ENCODE measurements around the gene GRB10. TPM values are rescaled to one million over a fixed set of nuclear protein-coding genes. Genes with fewer than 3 reads are reported as not detected.

The GRB10 gene
- total and polyA plus RNA-seq, 4 donors, result 10.7 to 53.1 (median 17.5) TPM

GRCh38 chr7:50610521-50611277 lies 172.0 kb downstream of the GRB10 start:
- Histone ChIP-seq H3K36me3 (ENCODE audit: control insufficient read depth in 4 of 4, insufficient read depth in 3 of 4, low read depth in 1 of 4, low read length in 3 of 4) (peaks cover 0 to 43% (median 25%) of the 10 kb centered on the region in 4 donors), H3K27me3 (ENCODE audit: control insufficient read depth in 4 of 4, insufficient read depth in 4 of 4, low read length in 3 of 4) (no peaks in the 10 kb centered on the region), H3K4me1 (ENCODE audit: control insufficient read depth in 4 of 4, insufficient read depth in 4 of 4, low read length in 3 of 4) (peaks cover 2 to 21% (median 18%) of the 10 kb centered on the region in 4 donors), H3K9me3 (ENCODE audit: control insufficient read depth in 4 of 4, low read length in 3 of 4) (no peaks in the 10 kb centered on the region), H3K9ac (ENCODE audit: low read depth in 1 of 2, low read length in 2 of 2) (no peak overlapping the region), H3K4me3 (ENCODE audit: low read depth in 1 of 3, low read length in 3 of 3) (no peak overlapping the region), H3K27ac (ENCODE audit: low read depth in 1 of 2, low read length in 2 of 2) (no peak overlapping the region)
- no peak for DNase-seq (ENCODE audit: low spot score)
- TF ChIP-seq FOXA2 (IDR thresholded peaks at IDR 0.05) (no peak), MAX (IDR thresholded peaks at IDR 0.05) (no peak), RAD21 (IDR thresholded peaks at IDR 0.05) (no peak), JUND (IDR thresholded peaks at IDR 0.05) (no peak), TAF1 (conservative IDR thresholded peaks at IDR 0.05) (no peak), HNF4A (conservative IDR thresholded peaks at IDR 0.05) (no peak), SP1 (IDR thresholded peaks at IDR 0.05) (no peak), RXRA (IDR thresholded peaks at IDR 0.05) (no peak)
- WGBS, result 68% methylated on average over 6 of the region's 6 CpGs

DNA sequence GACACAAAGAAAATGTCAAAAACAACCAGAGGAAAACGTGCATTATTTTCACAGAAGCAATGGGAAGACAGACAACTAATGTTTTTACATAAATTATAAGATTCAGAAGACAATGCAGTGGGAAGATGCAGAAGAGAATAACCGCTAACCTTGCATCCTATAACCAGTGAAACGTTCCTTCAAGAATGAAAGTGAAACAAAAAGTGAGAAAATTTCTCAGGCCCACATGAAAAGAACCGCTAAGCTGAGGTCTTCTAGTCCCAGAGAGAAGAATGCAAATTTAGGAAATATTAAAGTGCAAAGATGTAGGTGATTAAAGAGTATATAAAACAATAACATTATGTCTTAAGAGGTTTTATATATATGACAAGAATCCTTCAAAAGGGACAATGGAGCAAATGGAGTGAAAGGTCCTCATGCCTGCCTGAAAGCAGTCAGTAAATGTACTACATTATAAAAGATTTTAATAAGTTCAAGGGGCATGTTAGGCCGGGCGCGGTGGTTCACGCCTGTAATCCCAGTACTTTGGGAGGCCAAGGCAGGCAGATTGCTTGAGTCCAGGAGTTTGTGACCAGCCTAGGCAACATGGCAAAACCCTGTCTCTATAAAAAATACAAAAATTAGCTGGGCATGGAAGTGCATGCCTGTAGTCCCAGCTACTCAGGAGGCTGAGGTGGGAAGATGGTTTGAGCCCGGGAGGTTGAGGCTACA lies 174.3 kb downstream of the GRB10 start:
- H3K36me3 ChIP-seq (ENCODE audit: control insufficient read depth in 4 of 4, insufficient read depth in 3 of 4, low read depth in 1 of 4, low read length in 3 of 4), result peaks cover 0 to 52% (median 42%) of the 10 kb centered on the region in 4 donors

GRCh38 chr7:50607524-50608125 lies 175.1 kb downstream of the GRB10 start:
- no peak overlapping the region for H3K4me3 ChIP-seq (ENCODE audit: low read depth in 1 of 3, low read length in 3 of 3)
- no peak for DNase-seq (ENCODE audit: low spot score)
- peaks cover 0 to 2% (median under 1%) of the 10 kb centered on the region in 4 donors for H3K4me1 ChIP-seq (ENCODE audit: control insufficient read depth in 4 of 4, insufficient read depth in 4 of 4, low read length in 3 of 4)
- H3K27me3 ChIP-seq (ENCODE audit: control insufficient read depth in 4 of 4, insufficient read depth in 4 of 4, low read length in 3 of 4), result no peaks in the 10 kb centered on the region
- H3K9me3 ChIP-seq (ENCODE audit: control insufficient read depth in 4 of 4, low read length in 3 of 4), result no peaks in the 10 kb centered on the region
- H3K27ac ChIP-seq (ENCODE audit: low read depth in 1 of 2, low read length in 2 of 2), result no peak overlapping the region
- WGBS, result 90% methylated on average over 6 of the region's 6 CpGs
- peaks cover 0 to 53% (median 41%) of the 10 kb centered on the region in 4 donors for H3K36me3 ChIP-seq (ENCODE audit: control insufficient read depth in 4 of 4, insufficient read depth in 3 of 4, low read depth in 1 of 4, low read length in 3 of 4)
- no peak overlapping the region for H3K9ac ChIP-seq (ENCODE audit: low read depth in 1 of 2, low read length in 2 of 2)
- TF ChIP-seq EGR1 (IDR thresholded peaks at IDR 0.05; ENCODE audit: low read depth in 2 of 2) (no peak), RAD21 (IDR thresholded peaks at IDR 0.05) (no peak), REST (IDR thresholded peaks at IDR 0.05) (no peak), TAF1 (conservative IDR thresholded peaks at IDR 0.05) (no peak), SP1 (IDR thresholded peaks at IDR 0.05) (no peak), NR2F2 (IDR thresholded peaks at IDR 0.05) (no peak), JUND (IDR thresholded peaks at IDR 0.05) (no peak), FOXA2 (IDR thresholded peaks at IDR 0.05) (no peak), HNF4A (conservative IDR thresholded peaks at IDR 0.05) (no peak), ATF3 (IDR thresholded peaks at IDR 0.05) (no peak), GABPA (IDR thresholded peaks at IDR 0.05 in 1 of 2, conservative IDR thresholded peaks at IDR 0.05 in 1 of 2) (no peak), RXRA (IDR thresholded peaks at IDR 0.05) (no peak), YY1 (IDR thresholded peaks at IDR 0.05) (no peak), HNF4G (IDR thresholded peaks at IDR 0.05) (no peak), MAX (IDR thresholded peaks at IDR 0.05) (no peak)
- TF ChIP-seq, protein P1, sequence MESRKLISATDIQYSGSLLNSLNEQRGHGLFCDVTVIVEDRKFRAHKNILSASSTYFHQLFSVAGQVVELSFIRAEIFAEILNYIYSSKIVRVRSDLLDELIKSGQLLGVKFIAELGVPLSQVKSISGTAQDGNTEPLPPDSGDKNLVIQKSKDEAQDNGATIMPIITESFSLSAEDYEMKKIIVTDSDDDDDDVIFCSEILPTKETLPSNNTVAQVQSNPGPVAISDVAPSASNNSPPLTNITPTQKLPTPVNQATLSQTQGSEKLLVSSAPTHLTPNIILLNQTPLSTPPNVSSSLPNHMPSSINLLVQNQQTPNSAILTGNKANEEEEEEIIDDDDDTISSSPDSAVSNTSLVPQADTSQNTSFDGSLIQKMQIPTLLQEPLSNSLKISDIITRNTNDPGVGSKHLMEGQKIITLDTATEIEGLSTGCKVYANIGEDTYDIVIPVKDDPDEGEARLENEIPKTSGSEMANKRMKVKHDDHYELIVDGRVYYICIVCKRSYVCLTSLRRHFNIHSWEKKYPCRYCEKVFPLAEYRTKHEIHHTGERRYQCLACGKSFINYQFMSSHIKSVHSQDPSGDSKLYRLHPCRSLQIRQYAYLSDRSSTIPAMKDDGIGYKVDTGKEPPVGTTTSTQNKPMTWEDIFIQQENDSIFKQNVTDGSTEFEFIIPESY (IDR thresholded peaks at IDR 0.05), result no peak

More for the DNA sequence above, 174.3 kb downstream of the GRB10 start:
- 70% methylated on average over 9 of the region's 9 CpGs for WGBS
- Histone ChIP-seq H3K27ac (ENCODE audit: low read depth in 1 of 2, low read length in 2 of 2) (no peak overlapping the region), H3K9me3 (ENCODE audit: control insufficient read depth in 4 of 4, low read length in 3 of 4) (no peaks in the 10 kb centered on the region), H3K4me1 (ENCODE audit: control insufficient read depth in 4 of 4, insufficient read depth in 4 of 4, low read length in 3 of 4) (peaks cover 0 to under 1% (median 0%) of the 10 kb centered on the region in 4 donors), H3K4me3 (ENCODE audit: low read depth in 1 of 3, low read length in 3 of 3) (no peak overlapping the region), H3K27me3 (ENCODE audit: control insufficient read depth in 4 of 4, insufficient read depth in 4 of 4, low read length in 3 of 4) (no peaks in the 10 kb centered on the region), H3K9ac (ENCODE audit: low read depth in 1 of 2, low read length in 2 of 2) (no peak overlapping the region)
- TF ChIP-seq EGR1 (IDR thresholded peaks at IDR 0.05; ENCODE audit: low read depth in 2 of 2), result no peak
- DNase-seq (ENCODE audit: low spot score), result no peak
